Endothelial cell of hepatic sinusoid (primary cell): ENCODE data around the gene ANKS1B.
"Not testable (repeated sequence)": the region's sequence is repeated elsewhere in the genome, so short reads cannot be mapped to it uniquely, and the experiment has no call there.

Experiments
- in situ Hi-C: cut with HindIII; loops from 2 replicates; pipeline ENCODE4 v1.10.0; 2017; ENCODE audit warnings: low sequenced_read_pairs

The ANKS1B gene

GRCh38 chr12:99389751-99390150 lies 595.0 kb downstream of the ANKS1B start:
- in situ Hi-C loops, result no loop called here

GRCh38 chr12:99388671-99389195 lies 596.0 kb downstream of the ANKS1B start:
- in situ Hi-C loops, result no loop called here

GRCh38 chr12:99387661-99388060 lies 597.1 kb downstream of the ANKS1B start:
- in situ Hi-C loops, result no loop called here

GRCh38 chr12:99386907-99387306 lies 597.8 kb downstream of the ANKS1B start:
- in situ Hi-C loops, result no loop called here

- in situ Hi-C loops, result no loop called here
These were observed 601.5 kb downstream of the ANKS1B start for GRCh38 chr12:99383258-99383657.

- in situ Hi-C loops, result no loop called here
These were observed 602.7 kb downstream of the ANKS1B start for GRCh38 chr12:99381992-99382391.

GRCh38 chr12:99380701-99381100 lies 604.0 kb downstream of the ANKS1B start:
- in situ Hi-C loops, result no loop called here

- in situ Hi-C loops, result no loop called here
These were observed 610.7 kb downstream of the ANKS1B start for GRCh38 chr12:99374023-99374422.

GRCh38 chr12:99372257-99372920 lies 612.3 kb downstream of the ANKS1B start:
- in situ Hi-C loops, result no loop called here

GRCh38 chr12:99370421-99371138 lies 614.2 kb downstream of the ANKS1B start:
- in situ Hi-C loops, result no loop called here

- in situ Hi-C loops, result no loop called here
These were observed 617.6 kb downstream of the ANKS1B start for GRCh38 chr12:99367181-99367580.

- in situ Hi-C loops, result no loop called here
These were observed 632.5 kb downstream of the ANKS1B start for GRCh38 chr12:99352269-99352668.

GRCh38 chr12:99343960-99344359 lies 640.8 kb downstream of the ANKS1B start:
- in situ Hi-C loops, result no loop called here

- in situ Hi-C loops, result no loop called here
These were observed 645.1 kb downstream of the ANKS1B start for GRCh38 chr12:99339663-99340062.

GRCh38 chr12:99334285-99335056 lies 650.3 kb downstream of the ANKS1B start:
- in situ Hi-C loops, result no loop called here

GRCh38 chr12:99332936-99333591 lies 651.7 kb downstream of the ANKS1B start:
- in situ Hi-C loops, result no loop called here

- in situ Hi-C loops, result no loop called here
These were observed 654.5 kb downstream of the ANKS1B start for GRCh38 chr12:99330216-99330615.

GRCh38 chr12:99321210-99321609 lies 663.5 kb downstream of the ANKS1B start:
- in situ Hi-C loops, result not testable (repeated sequence)

GRCh38 chr12:99311373-99311772 lies 673.4 kb downstream of the ANKS1B start:
- in situ Hi-C loops, result no loop called here

GRCh38 chr12:99309812-99310211 lies 674.9 kb downstream of the ANKS1B start:
- in situ Hi-C loops, result no loop called here

- in situ Hi-C loops, result no loop called here
These were observed 681.9 kb downstream of the ANKS1B start for GRCh38 chr12:99302874-99303273.
